Activated naive CD4-positive, alpha-beta T cell (primary cell): ENCODE data around the gene CTNNA3.

ENCODE experiments used
- DNase-seq, 4 experiments: peaks; one replicate each; lab custom pipeline; 2025; lab: John Stamatoyannopoulos, UW

The CTNNA3 gene

DNA sequence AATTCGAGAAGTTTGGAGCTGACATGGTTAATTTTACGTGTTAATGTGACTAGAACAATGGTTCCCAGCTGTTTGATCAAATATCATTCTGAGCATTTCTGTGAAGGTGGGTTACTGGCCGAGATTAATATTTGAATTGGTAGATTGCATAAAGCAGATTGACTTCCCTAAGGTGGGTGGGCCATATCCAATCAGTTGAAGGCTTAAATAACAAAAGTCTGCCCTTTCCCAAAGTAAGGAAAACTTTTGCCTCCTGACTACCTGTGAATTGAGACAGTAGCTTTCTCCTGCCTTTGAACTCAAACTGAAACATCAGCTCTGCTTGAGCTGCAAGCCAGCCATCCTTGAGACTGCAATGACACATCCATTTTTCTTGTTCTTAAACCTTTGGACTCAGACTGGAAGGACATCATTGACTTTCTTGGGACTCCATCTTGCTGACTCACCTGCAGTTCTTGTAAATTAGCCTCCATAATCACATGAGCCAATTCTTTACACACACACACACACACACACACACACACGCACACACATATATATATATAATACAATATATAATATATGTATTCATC, 833.2 kb downstream of the CTNNA3 start:
- no peak for DNase-seq

- no peak for DNase-seq
Measured at GRCh38 chr10:66860376-66860945, 835.5 kb downstream of the CTNNA3 start.

GRCh38 chr10:66852811-66853210, 843.2 kb downstream of the CTNNA3 start:
- DNase-seq, result no peak

DNA sequence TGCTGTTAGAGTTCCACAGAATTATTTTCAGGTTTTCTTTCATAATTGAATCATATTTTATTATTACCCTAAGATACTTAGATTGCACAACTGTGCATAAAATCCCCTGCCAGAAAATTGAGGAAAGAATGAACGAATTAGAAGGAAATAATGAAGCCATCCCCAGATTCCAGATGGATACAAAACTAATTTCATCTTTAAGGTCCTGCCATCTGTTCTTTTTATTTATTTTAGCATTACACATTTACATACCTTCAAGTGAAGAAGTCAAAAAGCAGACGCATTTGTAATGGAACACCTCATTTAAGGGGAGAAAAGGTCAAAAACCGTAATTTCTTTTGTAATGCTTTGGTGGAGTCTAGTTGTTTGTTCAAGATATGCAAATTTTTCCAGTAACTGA, 847.1 kb downstream of the CTNNA3 start:
- DNase-seq, result no peak

DNA sequence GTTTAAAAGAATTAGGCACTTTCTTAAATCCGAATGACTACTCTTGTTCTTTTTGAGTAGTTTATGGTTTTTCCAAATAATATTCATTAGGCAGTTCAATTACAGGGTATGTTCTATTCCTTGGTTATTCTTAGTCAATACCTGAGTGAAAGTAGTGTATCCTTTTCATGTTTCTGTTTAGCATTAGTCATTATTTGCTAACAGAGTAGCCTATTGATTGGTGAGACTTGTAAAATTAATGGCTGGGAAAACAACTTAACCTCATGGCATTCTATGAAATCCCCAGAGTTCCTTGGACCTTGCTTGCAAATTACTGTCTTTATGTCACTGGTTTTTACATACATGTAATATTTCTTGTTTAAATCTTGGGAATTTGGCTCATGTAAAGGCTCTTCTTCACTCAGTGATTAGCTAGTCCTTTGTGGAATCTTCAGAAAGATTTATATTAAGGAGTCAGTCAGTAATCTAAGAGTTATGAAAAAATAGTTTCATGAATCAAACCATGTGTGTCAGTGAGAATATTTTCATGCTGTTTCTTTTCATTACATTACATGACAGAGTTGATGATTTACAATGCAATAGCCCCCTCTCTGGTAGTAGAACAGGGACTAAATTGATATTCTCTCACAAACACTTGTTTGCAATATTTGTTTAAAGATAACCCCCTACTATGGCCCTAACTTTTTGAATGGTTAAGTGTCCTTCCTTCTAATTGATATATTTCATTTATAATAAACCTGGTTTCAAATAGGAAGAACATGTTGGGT, 851.6 kb downstream of the CTNNA3 start:
- DNase-seq, result no peak

DNA sequence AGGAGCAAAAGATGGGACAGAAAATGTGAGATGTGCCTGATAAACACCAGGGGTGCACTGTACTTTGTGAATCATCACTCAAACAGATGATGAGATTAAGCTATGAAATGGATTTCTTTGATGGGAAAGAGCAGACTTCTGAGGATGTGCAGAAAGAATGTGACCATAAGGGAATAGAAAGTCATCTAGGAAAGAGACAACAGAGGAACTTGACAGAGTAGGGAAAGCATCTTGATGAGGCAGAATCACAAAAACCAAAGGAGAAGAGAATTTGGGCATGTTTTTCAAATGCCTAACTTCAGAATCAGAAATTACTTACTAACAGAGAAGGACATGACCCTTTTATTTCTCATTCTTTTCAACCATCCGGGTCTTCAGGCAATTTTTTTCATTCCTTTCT, 852.6 kb downstream of the CTNNA3 start:
- no peak for DNase-seq

GRCh38 chr10:66842867-66843266, 853.1 kb downstream of the CTNNA3 start:
- DNase-seq, result no peak

GRCh38 chr10:66842371-66842770, 853.6 kb downstream of the CTNNA3 start:
- no peak for DNase-seq

GRCh38 chr10:66838656-66839055, 857.3 kb downstream of the CTNNA3 start:
- no peak for DNase-seq

GRCh38 chr10:66837990-66838389, 858.0 kb downstream of the CTNNA3 start:
- no peak for DNase-seq

GRCh38 chr10:66837335-66837734, 858.7 kb downstream of the CTNNA3 start:
- DNase-seq, result no peak

DNA sequence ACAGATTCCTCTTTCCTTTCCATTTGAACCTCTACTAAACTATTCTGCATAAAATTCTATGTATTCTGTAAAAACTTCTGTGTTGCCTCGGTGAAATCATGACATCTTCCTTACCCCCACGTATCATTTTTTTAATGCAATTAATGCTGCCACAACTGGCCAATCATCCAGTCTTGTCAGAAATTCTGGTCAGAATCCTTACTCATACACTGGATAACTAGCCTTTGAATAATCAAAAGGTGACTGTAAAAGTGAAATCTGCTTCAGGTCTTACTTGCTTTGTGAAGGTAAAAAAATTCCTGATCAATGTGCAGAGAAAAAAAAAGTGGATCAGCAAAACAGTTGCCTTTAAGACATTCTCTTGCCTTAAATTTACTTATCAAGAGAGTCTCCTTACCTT, 859.2 kb downstream of the CTNNA3 start:
- DNase-seq, result no peak

DNA sequence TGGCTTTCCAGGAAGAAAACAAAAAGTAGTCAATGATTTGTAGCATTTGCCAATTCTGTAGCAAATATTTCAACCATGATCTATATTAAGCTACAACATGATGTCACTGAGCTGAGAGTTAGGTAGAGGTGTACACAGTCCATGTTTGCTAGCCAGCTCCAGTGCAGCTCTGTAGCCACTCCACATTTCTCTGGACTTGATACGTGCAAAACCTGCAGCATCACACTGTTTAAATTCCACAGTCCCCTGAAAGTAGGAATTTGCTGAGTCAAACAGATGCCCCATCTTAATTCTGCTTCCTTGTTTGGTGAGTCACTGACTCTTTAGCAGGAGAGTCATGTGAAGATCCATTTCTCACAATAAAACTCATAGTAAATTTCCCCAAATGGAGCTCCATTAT, 859.9 kb downstream of the CTNNA3 start:
- DNase-seq, result no peak

DNA sequence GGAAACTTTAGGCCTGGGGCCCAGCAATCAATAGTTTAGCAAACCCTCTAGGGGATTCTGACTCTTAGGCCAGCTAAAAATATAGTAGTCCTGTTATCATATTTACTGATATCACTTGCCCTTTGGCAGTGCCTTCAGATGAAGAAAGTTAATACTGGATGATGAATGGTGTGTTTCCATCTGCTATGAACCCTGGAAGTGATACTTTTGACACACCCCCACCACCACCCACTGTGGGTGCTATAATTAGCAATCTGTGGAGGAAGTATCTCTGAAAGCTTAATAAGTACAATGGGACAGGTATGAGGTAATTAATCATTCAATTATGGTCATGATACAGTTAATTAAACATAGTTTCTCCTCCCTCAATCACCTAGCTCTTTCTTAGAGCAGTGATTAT, 860.6 kb downstream of the CTNNA3 start:
- no peak for DNase-seq

- DNase-seq, result no peak
Measured at GRCh38 chr10:66834802-66835201, 861.2 kb downstream of the CTNNA3 start.

GRCh38 chr10:66833861-66834260, 862.1 kb downstream of the CTNNA3 start:
- no peak for DNase-seq

DNA sequence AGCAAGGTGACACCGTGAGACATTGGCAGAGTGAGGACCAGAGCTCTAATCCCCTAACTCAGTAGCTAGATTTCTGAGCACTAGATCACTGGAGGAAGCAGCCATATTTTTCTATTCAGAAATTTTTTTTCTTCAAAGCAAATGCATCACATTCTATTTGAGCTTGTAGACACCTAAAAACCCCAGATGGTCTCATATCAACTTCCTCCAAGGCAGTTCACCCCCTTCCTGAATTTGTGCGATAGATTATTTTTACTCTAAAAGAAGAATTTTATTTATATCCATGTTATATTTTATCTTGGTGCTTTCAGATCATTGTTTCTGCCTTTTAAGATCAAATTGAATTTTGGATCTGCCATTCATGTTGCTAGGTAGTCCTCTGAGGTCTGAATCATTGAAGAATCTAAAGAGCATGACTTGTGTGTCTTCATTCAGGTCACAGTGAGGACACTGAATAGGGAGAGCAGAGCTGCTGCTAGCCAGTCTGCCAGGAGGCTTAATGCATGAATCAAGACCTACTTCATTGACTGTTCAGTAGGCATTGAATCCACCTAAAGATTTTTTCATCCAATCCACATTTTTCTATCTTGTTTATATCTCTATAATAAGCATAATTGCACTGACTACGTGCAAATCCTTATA, 863.1 kb downstream of the CTNNA3 start:
- DNase-seq, result no peak

DNA sequence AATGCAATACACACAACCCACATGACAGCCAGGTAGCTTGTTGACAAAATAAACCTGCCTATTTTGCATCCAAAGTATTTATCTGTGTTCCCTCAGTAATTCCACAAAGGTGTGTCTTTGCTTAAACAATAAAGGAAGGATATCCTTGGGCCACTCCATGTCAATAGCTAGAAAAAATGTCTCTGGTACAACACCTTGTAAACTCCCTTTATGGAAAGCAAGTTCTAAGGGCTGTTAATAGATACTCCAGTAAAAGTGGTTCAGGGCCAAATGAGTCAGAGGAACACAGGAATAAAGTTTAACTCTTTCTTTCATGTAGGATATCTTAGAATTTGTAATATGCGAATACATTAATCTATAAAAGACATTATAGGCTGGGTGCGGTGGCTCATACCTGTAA, 867.0 kb downstream of the CTNNA3 start:
- DNase-seq, result no peak

DNA sequence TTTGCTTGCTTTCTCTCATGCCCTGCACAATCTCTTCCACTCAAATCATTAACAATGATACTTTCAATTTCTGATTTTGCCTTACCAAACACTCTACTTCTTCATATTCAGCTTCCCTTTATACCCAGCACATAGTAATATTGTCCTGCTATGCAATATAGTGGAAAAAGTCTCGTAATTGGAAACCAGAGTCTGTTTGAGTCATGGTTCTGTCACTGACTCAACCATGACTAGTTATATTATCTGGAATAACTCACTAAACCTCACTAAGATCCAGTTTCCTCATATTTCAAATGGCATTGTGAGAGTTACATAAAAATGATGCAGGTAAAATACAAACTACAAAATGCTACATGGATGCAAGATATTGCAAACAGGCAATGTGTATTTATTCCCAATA, 868.6 kb downstream of the CTNNA3 start:
- no peak for DNase-seq

- DNase-seq, result no peak
Measured at GRCh38 chr10:66823301-66823700, 872.7 kb downstream of the CTNNA3 start.

DNA sequence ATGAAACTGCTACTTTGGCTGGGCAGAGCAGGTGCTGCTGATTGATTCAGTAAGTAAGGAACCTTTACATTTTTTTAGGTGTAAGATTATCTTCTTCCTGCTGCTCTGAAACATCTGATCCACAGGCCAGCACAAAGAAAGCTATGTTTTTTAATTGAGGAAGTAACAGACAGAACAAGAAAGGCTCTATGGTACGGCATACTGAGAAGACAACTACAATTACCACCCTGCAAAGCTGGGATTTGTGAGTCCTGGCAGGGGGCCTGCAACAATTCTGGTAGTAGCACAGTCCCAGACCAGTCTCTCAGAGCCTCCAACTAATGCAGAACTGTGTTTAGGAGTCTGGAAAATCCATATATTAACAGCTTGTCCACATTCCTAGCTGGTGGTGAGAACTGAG, 873.2 kb downstream of the CTNNA3 start:
- no peak for DNase-seq

GRCh38 chr10:66819691-66820090, 876.3 kb downstream of the CTNNA3 start:
- no peak for DNase-seq

DNA sequence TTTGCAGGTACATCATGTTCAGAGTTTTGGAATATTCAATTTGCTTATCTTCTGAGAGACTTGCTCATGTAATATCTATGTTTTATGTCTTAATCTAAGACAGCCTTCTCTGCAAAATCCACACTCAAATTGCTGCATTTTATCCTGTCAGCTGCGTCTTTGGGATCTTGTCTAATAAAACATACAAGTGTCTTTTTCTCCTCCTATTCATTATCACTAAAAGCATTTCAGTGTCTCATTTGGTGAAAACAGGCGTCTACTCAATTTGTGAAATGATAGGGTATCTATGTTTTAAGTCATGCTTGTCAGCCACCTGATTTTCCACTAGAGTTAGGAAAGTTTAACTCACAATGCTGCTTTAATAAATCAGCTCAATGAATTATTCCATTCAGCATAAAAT, 882.9 kb downstream of the CTNNA3 start:
- DNase-seq, result no peak
